Thymus (tissue), 11 donors: ENCODE measurements around the gene COL15A1. TPM values are rescaled to one million over a fixed set of nuclear protein-coding genes. Genes with fewer than 3 reads are reported as not detected.

Source experiments
- DNase-seq, 9 donors: peaks; one replicate each; pipeline ENCODE4 v3.0.0-alpha.2; 2013; ENCODE audit warnings: low spot score in 9 of 9, low read depth in 6 of 9, missing footprints in 1 of 9
- H3K27ac ChIP-seq, 2 donors: one replicate each; pipeline ENCODE4 v1.5.1; 2013; ENCODE audit warnings: control low read depth in 1 of 2, low read depth in 1 of 2, low read length in 1 of 2, mild to moderate bottlenecking in 1 of 2, moderate library complexity in 1 of 2
- H3K27me3 ChIP-seq, 2 donors: one replicate each; pipeline ENCODE4 v1.5.1; 2013; ENCODE audit warnings: low read length in 1 of 2; ENCODE audit not compliant: control insufficient read depth in 2 of 2, insufficient read depth in 1 of 2
- H3K36me3 ChIP-seq, 2 donors: one replicate each; pipeline ENCODE4 v1.5.1; 2013; ENCODE audit warnings: low read length in 1 of 2, mild to moderate bottlenecking in 1 of 2, moderate library complexity in 1 of 2; ENCODE audit not compliant: control insufficient read depth in 2 of 2, insufficient read depth in 2 of 2
- H3K4me1 ChIP-seq, 2 donors: one replicate each; pipeline ENCODE4 v1.5.1; 2013; ENCODE audit warnings: low read length in 2 of 2; ENCODE audit not compliant: control insufficient read depth in 2 of 2, insufficient read depth in 2 of 2
- H3K4me3 ChIP-seq, 2 donors: one replicate each; pipeline ENCODE4 v1.5.1; 2013; ENCODE audit warnings: low read length in 2 of 2, control low read depth in 1 of 2, mild to moderate bottlenecking in 1 of 2
- H3K9me3 ChIP-seq, 2 donors: one replicate each; pipeline ENCODE4 v1.5.1; 2013; ENCODE audit warnings: low read length in 1 of 2, mild to moderate bottlenecking in 1 of 2; ENCODE audit not compliant: control insufficient read depth in 2 of 2, insufficient read depth in 1 of 2
- WGBS: extraction: QIAGEN DNeasy Blood & Tissue Kit; methylation state at CpG from one replicate; pipeline ENCODE4 v1.1.7; 2013; 5-methylcytosine and 5-hydroxymethylcytosine counted together
- polyA plus RNA-seq: library from polyadenylated mRNA; stranded (reverse); fragments of 200-250 nt; gene quantifications from one replicate; pipeline ENCODE4 v1.2.3, GENCODE V29; 2013
- total RNA-seq: library from RNA; stranded (reverse); fragments of 120-200 nt; gene quantifications from one replicate; pipeline ENCODE4 v1.2.4, GENCODE V29; 2013
- donor health status: healthy.

COL15A1 gene
- total and polyA plus RNA-seq, 2 donors = 3.8 to 13.2 TPM

- H3K9me3 ChIP-seq = no peaks in the 10 kb centered on the region
- H3K4me3 ChIP-seq = no peak overlapping the region
- H3K27ac ChIP-seq = no peak overlapping the region
- no peak for DNase-seq
- H3K27me3 ChIP-seq = peaks cover 0 to 39% of the 10 kb centered on the region in 2 donors
- WGBS = 92% methylated on average over 9 of the region's 9 CpGs
- H3K4me1 ChIP-seq = peaks cover 0 to 9% of the 10 kb centered on the region in 2 donors
- no peaks in the 10 kb centered on the region for H3K36me3 ChIP-seq
Observed at GRCh38 chr9:98977246-98977714, 33.6 kb downstream of the COL15A1 start.

- Histone ChIP-seq H3K27me3 (peaks cover 0 to 39% of the 10 kb centered on the region in 2 donors), H3K4me3 (no peak overlapping the region), H3K9me3 (no peaks in the 10 kb centered on the region), H3K36me3 (no peaks in the 10 kb centered on the region), H3K27ac (no peak overlapping the region), H3K4me1 (peaks cover 0 to 9% of the 10 kb centered on the region in 2 donors)
- 95% methylated on average over 3 of the region's 3 CpGs for WGBS
- DNase-seq = no peak
Observed at GRCh38 chr9:98977813-98978212, 34.1 kb downstream of the COL15A1 start.

DNA sequence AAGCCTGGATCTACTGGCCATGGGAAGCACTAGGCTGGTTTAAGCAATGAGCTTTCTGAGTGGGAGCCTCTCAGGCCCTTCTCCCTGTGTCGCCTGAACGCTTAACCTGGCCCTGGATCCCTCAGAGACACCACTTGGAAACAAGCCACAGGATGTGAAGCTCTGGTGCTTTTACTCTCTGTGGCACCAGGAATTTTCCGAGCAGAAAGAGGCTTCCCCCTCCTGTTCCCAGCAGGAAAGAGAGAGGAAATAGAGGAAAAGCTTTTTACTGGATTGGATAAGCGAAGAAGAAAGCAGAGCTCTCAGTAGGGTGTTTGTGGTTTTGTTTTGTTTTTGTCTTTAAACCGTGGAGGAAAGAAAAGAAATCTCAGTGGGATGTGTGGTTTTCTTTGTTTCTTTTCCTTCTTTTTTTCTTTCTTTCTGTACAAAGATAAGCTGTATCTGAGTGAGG, 34.5 kb downstream of the COL15A1 start:
- H3K27ac ChIP-seq = no peak overlapping the region
- H3K27me3 ChIP-seq = peaks cover 0 to 39% of the 10 kb centered on the region in 2 donors
- no peak overlapping the region for H3K4me3 ChIP-seq

DNA sequence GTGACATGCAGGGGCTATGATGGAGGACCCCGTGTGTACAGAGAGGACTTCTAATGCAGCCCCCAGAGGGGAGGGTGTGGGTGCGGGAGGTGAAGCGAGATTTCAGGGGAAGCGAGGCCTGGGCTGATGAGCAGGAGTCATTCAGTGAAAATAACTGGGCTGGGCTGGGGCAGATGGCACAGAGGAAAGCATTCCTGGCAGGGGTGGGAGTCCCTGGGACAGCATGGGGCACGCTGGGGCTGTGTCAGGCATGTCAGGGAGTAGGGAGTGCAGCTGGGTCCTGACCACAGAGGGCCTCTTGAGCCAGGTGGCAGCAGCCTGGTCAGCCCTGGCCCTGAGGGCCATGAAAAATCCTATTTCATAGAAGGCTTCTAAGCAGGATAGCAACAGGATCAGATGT, 36.6 kb downstream of the COL15A1 start:
- Histone ChIP-seq H3K4me1 (peaks cover 0 to under 1% of the 10 kb centered on the region in 2 donors), H3K36me3 (no peaks in the 10 kb centered on the region), H3K27ac (no peak overlapping the region), H3K27me3 (peaks cover 0 to 27% of the 10 kb centered on the region in 2 donors), H3K9me3 (no peaks in the 10 kb centered on the region), H3K4me3 (no peak overlapping the region)
- WGBS = 95% methylated on average over 5 of the region's 5 CpGs
- no peak for DNase-seq

More for the DNA sequence above, 34.5 kb downstream of the COL15A1 start:
- Histone ChIP-seq H3K36me3 (no peaks in the 10 kb centered on the region), H3K4me1 (peaks cover 0 to 9% of the 10 kb centered on the region in 2 donors), H3K9me3 (no peaks in the 10 kb centered on the region)
- WGBS = 54% methylated on average over 5 of the region's 5 CpGs
- DNase-seq = no peak

DNA sequence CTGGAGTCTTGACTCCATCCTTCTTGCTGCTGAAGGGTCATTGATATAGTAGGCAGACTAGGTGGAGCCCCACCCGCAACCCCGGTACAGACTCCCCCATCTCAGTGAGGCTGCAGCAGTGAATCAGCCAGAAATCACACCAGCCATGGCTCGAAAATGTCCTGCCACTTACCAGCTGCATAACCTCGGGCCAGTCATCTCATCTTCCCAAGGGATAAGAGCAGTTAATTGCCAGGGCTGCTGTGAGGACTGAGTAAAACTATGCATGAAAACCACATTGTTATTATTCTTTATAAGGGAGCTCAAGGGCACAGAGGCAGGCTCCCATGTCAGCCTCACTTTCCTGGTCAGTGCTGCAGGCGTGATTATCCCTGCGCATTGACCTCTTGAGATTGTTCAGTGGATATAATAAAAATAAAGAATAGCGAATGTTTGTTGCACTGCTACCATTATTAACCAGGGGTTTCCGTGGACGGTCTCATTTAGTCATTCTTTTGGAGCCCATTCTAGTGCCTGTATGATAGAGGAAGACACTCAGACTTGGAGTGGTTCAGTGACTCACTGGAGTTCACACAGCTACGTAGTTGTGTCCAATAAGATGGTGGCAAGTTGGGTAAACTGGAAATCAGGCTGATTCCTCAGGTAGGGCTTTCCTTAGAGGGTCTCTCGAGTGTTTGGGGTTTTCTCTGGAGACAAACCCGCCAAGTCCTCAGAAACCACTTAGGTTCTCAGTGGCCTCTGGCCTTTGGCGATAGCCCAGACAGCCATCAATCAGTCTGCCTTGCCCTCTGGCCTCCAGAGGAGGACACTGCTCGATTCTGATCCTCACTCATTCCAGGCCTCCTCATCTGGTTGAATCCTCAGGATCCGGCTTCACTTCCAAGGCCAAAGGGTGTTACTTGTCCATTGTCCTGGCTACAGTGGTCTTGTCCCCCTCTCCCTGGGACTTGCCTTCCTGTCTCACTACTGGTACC, 39.9 kb downstream of the COL15A1 start:
- DNase-seq = no peak
- no peaks in the 10 kb centered on the region for H3K4me1 ChIP-seq
- peaks cover 0 to 3% of the 10 kb centered on the region in 2 donors for H3K27me3 ChIP-seq
- WGBS = 94% methylated on average over 15 of the region's 15 CpGs
- no peaks in the 10 kb centered on the region for H3K9me3 ChIP-seq
- H3K4me3 ChIP-seq = no peak overlapping the region
- H3K36me3 ChIP-seq = no peaks in the 10 kb centered on the region
- no peak overlapping the region for H3K27ac ChIP-seq

DNA sequence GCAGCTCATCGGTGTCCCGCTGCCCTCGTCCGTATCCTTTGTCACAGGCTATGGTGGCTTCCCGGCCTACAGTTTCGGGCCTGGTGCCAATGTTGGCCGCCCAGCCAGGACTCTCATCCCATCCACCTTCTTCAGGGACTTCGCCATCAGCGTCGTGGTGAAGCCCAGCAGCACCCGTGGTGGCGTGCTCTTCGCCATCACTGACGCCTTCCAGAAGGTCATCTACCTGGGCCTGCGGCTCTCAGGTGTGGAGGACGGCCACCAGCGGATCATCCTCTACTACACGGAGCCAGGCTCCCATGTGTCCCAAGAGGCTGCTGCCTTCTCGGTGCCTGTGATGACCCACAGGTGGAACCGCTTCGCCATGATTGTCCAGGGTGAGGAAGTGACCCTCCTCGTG, 41.9 kb downstream of the COL15A1 start:
- no peak overlapping the region for H3K4me3 ChIP-seq
- H3K36me3 ChIP-seq = no peaks in the 10 kb centered on the region
- no peak for DNase-seq
- H3K9me3 ChIP-seq = no peaks in the 10 kb centered on the region
- no peak overlapping the region for H3K27ac ChIP-seq
- 94% methylated on average over 22 of the region's 22 CpGs for WGBS
- H3K4me1 ChIP-seq = no peaks in the 10 kb centered on the region
- H3K27me3 ChIP-seq = no peaks in the 10 kb centered on the region

DNA sequence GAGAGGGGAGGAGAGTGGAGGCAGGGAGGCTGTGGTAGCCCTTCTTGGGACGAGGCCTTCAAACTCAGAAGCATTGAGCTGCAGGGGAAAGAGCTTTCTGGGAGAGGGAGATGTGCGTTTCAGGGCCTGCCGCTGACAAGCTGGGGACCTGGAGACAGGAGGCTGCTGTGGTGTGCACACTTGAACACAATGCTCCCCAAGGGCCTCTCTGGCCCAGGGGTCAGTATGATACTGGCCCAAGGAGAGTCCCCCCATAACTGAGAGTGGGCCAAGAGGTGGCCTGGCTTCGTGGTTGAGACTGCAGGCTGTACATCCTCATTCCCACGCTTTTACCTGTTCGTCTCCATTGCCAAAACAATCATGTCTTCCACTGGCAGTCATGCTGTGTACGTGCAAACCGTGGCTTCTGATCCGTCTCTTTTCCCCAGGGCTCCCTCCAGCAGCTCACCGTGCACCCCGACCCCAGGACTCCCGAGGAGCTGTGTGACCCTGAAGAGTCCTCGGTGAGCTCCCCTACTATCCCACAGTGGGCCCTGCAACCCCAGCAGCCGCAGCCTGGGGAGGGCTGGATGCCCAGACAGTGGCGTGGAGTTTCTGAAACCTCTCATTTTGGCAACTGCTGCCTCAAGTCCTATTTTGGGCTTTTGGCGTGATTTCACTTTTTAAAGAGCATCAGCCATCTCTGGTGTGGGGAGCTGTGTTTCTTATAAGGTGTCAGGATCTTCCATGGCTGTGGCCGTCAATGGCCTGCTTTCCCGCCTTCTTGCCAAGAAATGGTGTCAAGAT, 43.4 kb downstream of the COL15A1 start:
- Histone ChIP-seq H3K4me3 (no peak overlapping the region), H3K27me3 (no peaks in the 10 kb centered on the region), H3K36me3 (no peaks in the 10 kb centered on the region), H3K4me1 (no peaks in the 10 kb centered on the region), H3K9me3 (no peaks in the 10 kb centered on the region), H3K27ac (no peak overlapping the region)
- WGBS = 93% methylated on average over 18 of the region's 18 CpGs
- no peak for DNase-seq

DNA sequence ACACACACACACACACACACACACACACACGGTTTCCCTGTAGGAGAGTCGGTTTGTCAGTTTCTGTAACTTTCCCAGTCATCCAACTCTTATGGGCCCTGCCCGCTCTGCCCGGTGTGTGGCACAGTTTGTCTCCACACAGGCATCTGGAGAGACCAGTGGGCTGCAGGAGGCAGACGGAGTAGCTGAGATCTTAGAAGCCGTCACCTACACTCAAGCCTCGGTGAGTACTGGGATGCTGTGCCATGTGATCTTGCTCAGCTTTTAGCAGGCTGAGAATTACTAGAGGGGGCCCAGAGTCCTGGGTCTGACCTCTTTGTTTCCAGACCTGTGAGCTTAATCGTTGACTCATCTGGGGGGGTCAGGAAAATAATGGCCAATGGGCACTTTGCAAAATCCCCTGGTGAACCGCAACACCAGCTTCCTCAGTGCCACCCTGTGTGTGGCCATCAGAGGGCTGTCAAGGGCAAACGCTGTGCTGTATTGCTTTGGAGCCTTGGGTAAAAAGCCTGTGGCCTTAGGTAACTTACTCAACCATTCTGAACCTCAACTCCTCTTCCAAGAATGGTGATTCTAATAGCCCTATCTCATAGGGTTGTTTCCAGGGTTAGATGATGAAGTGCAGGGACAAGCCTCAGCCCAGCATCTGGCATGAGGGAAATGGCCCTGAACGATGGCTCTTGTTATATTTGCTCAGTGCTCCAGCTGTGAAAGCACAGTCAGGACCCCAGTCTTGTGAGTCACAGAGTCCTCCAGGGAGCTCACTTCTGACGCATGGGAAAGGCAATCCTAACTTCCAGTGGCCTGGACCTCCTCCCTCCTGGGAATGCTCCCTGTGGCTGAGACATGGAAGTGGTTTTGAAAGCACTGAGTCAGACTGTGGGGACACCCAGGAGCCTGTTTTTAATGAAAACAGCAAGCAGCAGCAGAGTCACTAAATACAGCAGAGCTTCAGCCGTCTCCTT, 45.6 kb downstream of the COL15A1 start:
- no peaks in the 10 kb centered on the region for H3K4me1 ChIP-seq
- H3K27ac ChIP-seq = no peak overlapping the region
- no peak for DNase-seq
- H3K36me3 ChIP-seq = no peaks in the 10 kb centered on the region
- H3K4me3 ChIP-seq = no peak overlapping the region
- H3K27me3 ChIP-seq = peaks cover 0 to 3% of the 10 kb centered on the region in 2 donors
- no peaks in the 10 kb centered on the region for H3K9me3 ChIP-seq
- WGBS = 89% methylated on average over 13 of the region's 13 CpGs
